ENCODE results near the gene CYBC1.

The CYBC1 gene

GRCh38 chr17:82435601-82436583 is 14.7 kb downstream of the CYBC1 start:
- TF ChIP-seq CTCF (IDR thresholded peaks at IDR 0.05; ENCODE audit: extremely low read depth, missing control alignments) = no peak
- no peak for DNase-seq (ENCODE audit: low spot score)

- no peak for TF ChIP-seq CTCF (IDR thresholded peaks at IDR 0.05; ENCODE audit: extremely low read depth, missing control alignments)
- no peak for DNase-seq (ENCODE audit: low spot score)
These were observed 15.4 kb downstream of the CYBC1 start for GRCh38 chr17:82435103-82435502.

- TF ChIP-seq CTCF (IDR thresholded peaks at IDR 0.05; ENCODE audit: extremely low read depth, missing control alignments) = no peak
- DNase-seq (ENCODE audit: low spot score) = peak; percentile 48
These were observed 16.4 kb downstream of the CYBC1 start for GRCh38 chr17:82434216-82434565.

GRCh38 chr17:82433560-82434215 is 16.9 kb downstream of the CYBC1 start:
- no peak for TF ChIP-seq CTCF (IDR thresholded peaks at IDR 0.05; ENCODE audit: extremely low read depth, missing control alignments)
- no peak for DNase-seq (ENCODE audit: low spot score)

GRCh38 chr17:82432017-82432416 is 18.5 kb downstream of the CYBC1 start:
- DNase-seq (ENCODE audit: low spot score) = no peak
- no peak for TF ChIP-seq CTCF (IDR thresholded peaks at IDR 0.05; ENCODE audit: extremely low read depth, missing control alignments)

- no peak for TF ChIP-seq CTCF (IDR thresholded peaks at IDR 0.05; ENCODE audit: extremely low read depth, missing control alignments)
- no peak for DNase-seq (ENCODE audit: low spot score)
These were observed 20.7 kb downstream of the CYBC1 start for GRCh38 chr17:82429824-82430223.

GRCh38 chr17:82428546-82428945 is 22.0 kb downstream of the CYBC1 start:
- no peak for DNase-seq (ENCODE audit: low spot score)
- no peak for TF ChIP-seq CTCF (IDR thresholded peaks at IDR 0.05; ENCODE audit: extremely low read depth, missing control alignments)
